PC-9 (cell line): ENCODE results near the gene NUDT2.

Experiments
- EZH2 ChIP-seq: fragments of 200-600 bp; sonication (generic); IDR thresholded peaks from 2 replicates; pipeline ENCODE4 v1.8.0; 2017; ENCODE audit warnings: antibody characterized with exemption, low read depth
- TF ChIP-seq, protein P1 (sequence below): fragments of 200-600 bp; sonication (generic); conservative IDR thresholded peaks from 2 replicates; pipeline ENCODE4 v1.6.1; 2017; ENCODE audit warnings: mixed run types, antibody characterized with exemption, mild to moderate bottlenecking, moderate library complexity

DNA sequence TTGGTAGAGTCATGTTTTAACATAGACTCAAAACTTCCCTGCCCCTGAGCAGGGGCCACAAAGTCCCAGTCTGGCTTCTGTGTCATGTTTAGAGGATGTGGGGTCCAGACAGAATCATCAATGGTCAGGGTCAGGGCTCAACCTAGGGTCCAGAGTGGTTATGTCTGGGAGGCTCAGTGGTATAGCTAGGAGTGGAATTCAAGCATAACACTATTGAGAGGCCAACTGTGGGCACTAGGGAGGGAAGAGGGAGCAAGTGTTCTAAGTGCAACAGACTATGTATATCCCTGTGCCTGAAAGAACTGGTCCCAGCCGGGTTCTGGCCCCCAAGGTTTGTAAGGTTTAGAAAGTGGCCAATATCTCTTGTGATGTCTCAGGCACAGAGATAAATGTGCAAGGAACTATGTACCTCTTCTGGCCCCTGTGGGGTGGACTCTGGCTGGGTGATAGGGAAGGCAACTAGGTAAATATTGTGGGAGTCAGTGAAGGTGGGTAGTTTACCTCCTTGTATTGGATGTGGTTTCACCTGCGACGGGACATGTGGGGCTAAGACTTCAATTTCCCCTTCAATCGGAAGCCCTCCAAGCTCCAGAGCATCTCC lies 33.3 kb downstream of the NUDT2 start:
- TF ChIP-seq, protein P1, sequence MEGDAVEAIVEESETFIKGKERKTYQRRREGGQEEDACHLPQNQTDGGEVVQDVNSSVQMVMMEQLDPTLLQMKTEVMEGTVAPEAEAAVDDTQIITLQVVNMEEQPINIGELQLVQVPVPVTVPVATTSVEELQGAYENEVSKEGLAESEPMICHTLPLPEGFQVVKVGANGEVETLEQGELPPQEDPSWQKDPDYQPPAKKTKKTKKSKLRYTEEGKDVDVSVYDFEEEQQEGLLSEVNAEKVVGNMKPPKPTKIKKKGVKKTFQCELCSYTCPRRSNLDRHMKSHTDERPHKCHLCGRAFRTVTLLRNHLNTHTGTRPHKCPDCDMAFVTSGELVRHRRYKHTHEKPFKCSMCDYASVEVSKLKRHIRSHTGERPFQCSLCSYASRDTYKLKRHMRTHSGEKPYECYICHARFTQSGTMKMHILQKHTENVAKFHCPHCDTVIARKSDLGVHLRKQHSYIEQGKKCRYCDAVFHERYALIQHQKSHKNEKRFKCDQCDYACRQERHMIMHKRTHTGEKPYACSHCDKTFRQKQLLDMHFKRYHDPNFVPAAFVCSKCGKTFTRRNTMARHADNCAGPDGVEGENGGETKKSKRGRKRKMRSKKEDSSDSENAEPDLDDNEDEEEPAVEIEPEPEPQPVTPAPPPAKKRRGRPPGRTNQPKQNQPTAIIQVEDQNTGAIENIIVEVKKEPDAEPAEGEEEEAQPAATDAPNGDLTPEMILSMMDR: no peak
- no peak for TF ChIP-seq EZH2
